GM23338 (cell line): ENCODE data around the gene LMF1. TPM values are rescaled to one million over a fixed set of nuclear protein-coding genes. Genes with fewer than 3 reads are reported as not detected.

Experiments
- ATAC-seq: fragments of 200-7000 bp; cut with Tn5 transposase; 3 replicates; pipeline ENCODE4 v1.9.1; 2020
- DNase-seq: peaks from one replicate; pipeline ENCODE4 v3.0.0-alpha.2; 2015; ENCODE audit warnings: low spot score
- H2AFZ ChIP-seq: fragments of 200-600 bp; sonication (generic); 2 replicates; pipeline ENCODE4 v1.8.0; 2016; ENCODE audit warnings: antibody characterized with exemption, mild to moderate bottlenecking, moderate library complexity
- H3F3A ChIP-seq: fragments of 200-600 bp; sonication (generic); replicated peaks from 2 replicates; pipeline ENCODE4 v1.8.0; 2017; ENCODE audit warnings: antibody characterized with exemption, mixed run types, low read depth
- H3K27ac ChIP-seq: fragments of 200-600 bp; sonication (generic); 2 replicates; pipeline ENCODE4 v1.6.1; 2016; ENCODE audit warnings: low read depth
- H3K27me3 ChIP-seq: fragments of 200-600 bp; sonication (generic); 2 replicates; pipeline ENCODE4 v1.8.0; 2016; ENCODE audit warnings: mild to moderate bottlenecking, mixed run types, moderate library complexity; ENCODE audit not compliant: insufficient read depth
- H3K36me3 ChIP-seq: fragments of 200-600 bp; sonication (generic); 2 replicates; pipeline ENCODE4 v1.8.0; 2016; ENCODE audit warnings: mild to moderate bottlenecking; ENCODE audit not compliant: insufficient read depth
- H3K4me1 ChIP-seq: fragments of 200-600 bp; sonication (generic); 2 replicates; pipeline ENCODE4 v1.8.0; 2016; ENCODE audit warnings: mild to moderate bottlenecking, moderate library complexity; ENCODE audit not compliant: insufficient read depth
- H3K4me2 ChIP-seq: fragments of 200-600 bp; sonication (generic); 2 replicates; pipeline ENCODE4 v1.7.1; 2017; ENCODE audit warnings: mixed run types
- H3K4me3 ChIP-seq: fragments of 200-600 bp; sonication (generic); 2 replicates; pipeline ENCODE4 v1.6.1; 2016; ENCODE audit warnings: mixed run types
- H3K79me2 ChIP-seq: fragments of 200-600 bp; sonication (generic); replicated peaks from 2 replicates; pipeline ENCODE4 v1.8.0; 2017; ENCODE audit warnings: mild to moderate bottlenecking; ENCODE audit not compliant: insufficient read depth
- H3K9me2 ChIP-seq: fragments of 200-600 bp; sonication (generic); 2 replicates; pipeline ENCODE4 v1.8.0; 2017; ENCODE audit not compliant: insufficient read depth
- H4K20me1 ChIP-seq: fragments of 200-600 bp; sonication (generic); replicated peaks from 2 replicates; pipeline ENCODE4 v1.8.0; 2017; ENCODE audit warnings: mild to moderate bottlenecking; ENCODE audit not compliant: insufficient read depth
- H3K27ac Mint-ChIP-seq: 2 replicates; pipeline ENCODE4 v1.8.0; 2020; ENCODE audit warnings: inconsistent platforms, mild to moderate bottlenecking, moderate library complexity, mixed read lengths
- H3K27me3 Mint-ChIP-seq: 3 replicates; pipeline ENCODE4 v1.8.0; 2022; ENCODE audit warnings: low read depth, mild to moderate bottlenecking, moderate library complexity, mixed read lengths, inconsistent platforms; ENCODE audit not compliant: insufficient read depth, poor library complexity
- H3K36me3 Mint-ChIP-seq: 3 replicates; pipeline ENCODE4 v1.8.0; 2021; ENCODE audit warnings: low read depth, mild to moderate bottlenecking, inconsistent platforms, moderate library complexity, mixed read lengths
- H3K4me1 Mint-ChIP-seq: 3 replicates; pipeline ENCODE4 v1.8.0; 2020; ENCODE audit warnings: mild to moderate bottlenecking, inconsistent platforms, mixed read lengths
- H3K4me3 Mint-ChIP-seq: 3 replicates; pipeline ENCODE4 v1.8.0; 2021; ENCODE audit warnings: moderate library complexity, mild to moderate bottlenecking, inconsistent platforms, mixed read lengths
- H3K9me3 Mint-ChIP-seq: 3 replicates; pipeline ENCODE4 v1.8.0; 2020; ENCODE audit warnings: moderate library complexity, mild to moderate bottlenecking, inconsistent platforms, mixed read lengths
- CREB1 ChIP-seq: fragments of 250-450 bp; sonication (Bioruptor Pico); IDR thresholded peaks from 2 replicates; pipeline ENCODE4 v1.5.0; 2020; ENCODE audit warnings: low read depth, mild to moderate bottlenecking, moderate library complexity
- CTCF ChIP-seq, 2 experiments: fragments of 200-600 bp in 1 of 2; sonication (generic) in 1 of 2; conservative IDR thresholded peaks; 2 replicates each; pipeline versions ENCODE4 v1.5.1 to v1.6.1; 2016 to 2017; ENCODE audit warnings: antibody characterized with exemption in 2 of 2, low read depth in 2 of 2, mild to moderate bottlenecking in 2 of 2, moderate library complexity in 1 of 2
- EZH2 ChIP-seq: fragments of 200-600 bp; sonication (generic); IDR thresholded peaks from one replicate; pipeline ENCODE4 v1.8.0; 2017; ENCODE audit warnings: antibody characterized with exemption, mild to moderate bottlenecking, low read depth; ENCODE audit not compliant: unreplicated experiment
- EZH2phosphoT487 ChIP-seq: fragments of 200-600 bp; sonication (generic); IDR thresholded peaks from one replicate; pipeline ENCODE4 v1.8.1; 2018; ENCODE audit warnings: antibody characterized with exemption; ENCODE audit not compliant: unreplicated experiment
- REST ChIP-seq: IDR thresholded peaks from one replicate; pipeline ENCODE4 v1.6.1; 2018; ENCODE audit warnings: antibody characterized with exemption; ENCODE audit not compliant: unreplicated experiment
- ZNF114 ChIP-seq: fragments of 250-450 bp; sonication (Bioruptor Pico); IDR thresholded peaks from 2 replicates; pipeline ENCODE4 v1.5.0; 2020; ENCODE audit warnings: mild to moderate bottlenecking, moderate library complexity
- ZNF331 ChIP-seq: fragments of 250-450 bp; sonication (Bioruptor Pico); IDR thresholded peaks from 2 replicates; pipeline ENCODE4 v1.5.0; 2020; ENCODE audit warnings: low read depth, mild to moderate bottlenecking, moderate library complexity
- polyA plus RNA-seq: library from polyadenylated mRNA; unstranded; fragments of >200 nt; fragmentation: Nextera tagmentation; extraction: Ambion mirVana; gene quantifications from 2 replicates; pipeline ENCODE4 v1.2.1, GENCODE V29; 2016
- total RNA-seq: library from RNA; depleted of rRNA; stranded (reverse); fragments of >200 nt; shearing (Covaris generic); gene quantifications from 2 replicates; pipeline ENCODE4 v1.2.3, GENCODE V29; 2014

The LMF1 gene
- total and polyA plus RNA-seq, 2 experiments from 2014 or later, result 4.2 to 10.1 TPM

GRCh38 chr16:962901-963814 is 7.6 kb downstream of the LMF1 start:
- Histone ChIP-seq H3K79me2 (no peaks in the 10 kb centered on the region), H3F3A (no peaks in the 10 kb centered on the region), H3K27me3 (no peaks in the 10 kb centered on the region), H2AFZ (no peak overlapping the region), H3K4me3 (no peak overlapping the region), H3K4me2 (no peak overlapping the region), H3K36me3 (no peaks in the 10 kb centered on the region), H3K27ac (no peak overlapping the region), H3K9me2 (no peaks in the 10 kb centered on the region), H3K4me1 (no peaks in the 10 kb centered on the region), H4K20me1 (0 out of 2 replicates have a peak, but pooled peaks cover under 1% of the 10 kb centered on the region)
- TF ChIP-seq EZH2phosphoT487 (no peak), EZH2 (no peak), CREB1 (no peak)
- no peak for DNase-seq
- Mint-ChIP-seq H3K4me3 (no peak overlapping the region), H3K36me3 (peaks cover 6% of the 10 kb centered on the region; the same call in 1 of the 3 replicates), H3K27ac (no peak overlapping the region), H3K27me3 (peaks cover 12% of the 10 kb centered on the region), H3K4me1 (no peaks in the 10 kb centered on the region), H3K9me3 (peaks cover 11% of the 10 kb centered on the region; the same call in 2 of the 3 replicates)
- no peak for ATAC-seq

GRCh38 chr16:962366-962765 is 8.4 kb downstream of the LMF1 start:
- no peak overlapping the region for H3K4me2 ChIP-seq
- H3K79me2 ChIP-seq, result no peaks in the 10 kb centered on the region
- Mint-ChIP-seq H3K27ac (no peak overlapping the region), H3K27me3 (peaks cover 13% of the 10 kb centered on the region), H3K9me3 (peaks cover 11% of the 10 kb centered on the region; the same call in 2 of the 3 replicates), H3K4me1 (no peaks in the 10 kb centered on the region), H3K36me3 (peaks cover 6% of the 10 kb centered on the region; the same call in 1 of the 3 replicates), H3K4me3 (no peak overlapping the region)
- H3K27ac ChIP-seq, result no peak overlapping the region
- no peak overlapping the region for H2AFZ ChIP-seq
- no peaks in the 10 kb centered on the region for H3F3A ChIP-seq
- no peak overlapping the region for H3K4me3 ChIP-seq
- no peak for ATAC-seq
- TF ChIP-seq EZH2, result no peak
- TF ChIP-seq REST, result no peak
- TF ChIP-seq CTCF (conservative IDR thresholded peaks at IDR 0.05; ENCODE audit: low read depth in 2 of 2), result no peak
- no peak for TF ChIP-seq ZNF331 (CRISPR knock-in tag)
- TF ChIP-seq ZNF114 (CRISPR knock-in tag), result no peak
- no peaks in the 10 kb centered on the region for H3K9me2 ChIP-seq
- DNase-seq, result no peak
- no peaks in the 10 kb centered on the region for H3K4me1 ChIP-seq
- no peaks in the 10 kb centered on the region for H3K27me3 ChIP-seq
- H4K20me1 ChIP-seq, result no peaks in the 10 kb centered on the region
- no peaks in the 10 kb centered on the region for H3K36me3 ChIP-seq
